ENCODE measurements around the gene GOLGA5. TPM values are rescaled to one million over a fixed set of nuclear protein-coding genes. Genes with fewer than 3 reads are reported as not detected.

GOLGA5 gene
- total and polyA plus RNA-seq, 2 experiments from 2014 or later = 26.2 to 30.2 TPM

- TF ChIP-seq, protein P1, sequence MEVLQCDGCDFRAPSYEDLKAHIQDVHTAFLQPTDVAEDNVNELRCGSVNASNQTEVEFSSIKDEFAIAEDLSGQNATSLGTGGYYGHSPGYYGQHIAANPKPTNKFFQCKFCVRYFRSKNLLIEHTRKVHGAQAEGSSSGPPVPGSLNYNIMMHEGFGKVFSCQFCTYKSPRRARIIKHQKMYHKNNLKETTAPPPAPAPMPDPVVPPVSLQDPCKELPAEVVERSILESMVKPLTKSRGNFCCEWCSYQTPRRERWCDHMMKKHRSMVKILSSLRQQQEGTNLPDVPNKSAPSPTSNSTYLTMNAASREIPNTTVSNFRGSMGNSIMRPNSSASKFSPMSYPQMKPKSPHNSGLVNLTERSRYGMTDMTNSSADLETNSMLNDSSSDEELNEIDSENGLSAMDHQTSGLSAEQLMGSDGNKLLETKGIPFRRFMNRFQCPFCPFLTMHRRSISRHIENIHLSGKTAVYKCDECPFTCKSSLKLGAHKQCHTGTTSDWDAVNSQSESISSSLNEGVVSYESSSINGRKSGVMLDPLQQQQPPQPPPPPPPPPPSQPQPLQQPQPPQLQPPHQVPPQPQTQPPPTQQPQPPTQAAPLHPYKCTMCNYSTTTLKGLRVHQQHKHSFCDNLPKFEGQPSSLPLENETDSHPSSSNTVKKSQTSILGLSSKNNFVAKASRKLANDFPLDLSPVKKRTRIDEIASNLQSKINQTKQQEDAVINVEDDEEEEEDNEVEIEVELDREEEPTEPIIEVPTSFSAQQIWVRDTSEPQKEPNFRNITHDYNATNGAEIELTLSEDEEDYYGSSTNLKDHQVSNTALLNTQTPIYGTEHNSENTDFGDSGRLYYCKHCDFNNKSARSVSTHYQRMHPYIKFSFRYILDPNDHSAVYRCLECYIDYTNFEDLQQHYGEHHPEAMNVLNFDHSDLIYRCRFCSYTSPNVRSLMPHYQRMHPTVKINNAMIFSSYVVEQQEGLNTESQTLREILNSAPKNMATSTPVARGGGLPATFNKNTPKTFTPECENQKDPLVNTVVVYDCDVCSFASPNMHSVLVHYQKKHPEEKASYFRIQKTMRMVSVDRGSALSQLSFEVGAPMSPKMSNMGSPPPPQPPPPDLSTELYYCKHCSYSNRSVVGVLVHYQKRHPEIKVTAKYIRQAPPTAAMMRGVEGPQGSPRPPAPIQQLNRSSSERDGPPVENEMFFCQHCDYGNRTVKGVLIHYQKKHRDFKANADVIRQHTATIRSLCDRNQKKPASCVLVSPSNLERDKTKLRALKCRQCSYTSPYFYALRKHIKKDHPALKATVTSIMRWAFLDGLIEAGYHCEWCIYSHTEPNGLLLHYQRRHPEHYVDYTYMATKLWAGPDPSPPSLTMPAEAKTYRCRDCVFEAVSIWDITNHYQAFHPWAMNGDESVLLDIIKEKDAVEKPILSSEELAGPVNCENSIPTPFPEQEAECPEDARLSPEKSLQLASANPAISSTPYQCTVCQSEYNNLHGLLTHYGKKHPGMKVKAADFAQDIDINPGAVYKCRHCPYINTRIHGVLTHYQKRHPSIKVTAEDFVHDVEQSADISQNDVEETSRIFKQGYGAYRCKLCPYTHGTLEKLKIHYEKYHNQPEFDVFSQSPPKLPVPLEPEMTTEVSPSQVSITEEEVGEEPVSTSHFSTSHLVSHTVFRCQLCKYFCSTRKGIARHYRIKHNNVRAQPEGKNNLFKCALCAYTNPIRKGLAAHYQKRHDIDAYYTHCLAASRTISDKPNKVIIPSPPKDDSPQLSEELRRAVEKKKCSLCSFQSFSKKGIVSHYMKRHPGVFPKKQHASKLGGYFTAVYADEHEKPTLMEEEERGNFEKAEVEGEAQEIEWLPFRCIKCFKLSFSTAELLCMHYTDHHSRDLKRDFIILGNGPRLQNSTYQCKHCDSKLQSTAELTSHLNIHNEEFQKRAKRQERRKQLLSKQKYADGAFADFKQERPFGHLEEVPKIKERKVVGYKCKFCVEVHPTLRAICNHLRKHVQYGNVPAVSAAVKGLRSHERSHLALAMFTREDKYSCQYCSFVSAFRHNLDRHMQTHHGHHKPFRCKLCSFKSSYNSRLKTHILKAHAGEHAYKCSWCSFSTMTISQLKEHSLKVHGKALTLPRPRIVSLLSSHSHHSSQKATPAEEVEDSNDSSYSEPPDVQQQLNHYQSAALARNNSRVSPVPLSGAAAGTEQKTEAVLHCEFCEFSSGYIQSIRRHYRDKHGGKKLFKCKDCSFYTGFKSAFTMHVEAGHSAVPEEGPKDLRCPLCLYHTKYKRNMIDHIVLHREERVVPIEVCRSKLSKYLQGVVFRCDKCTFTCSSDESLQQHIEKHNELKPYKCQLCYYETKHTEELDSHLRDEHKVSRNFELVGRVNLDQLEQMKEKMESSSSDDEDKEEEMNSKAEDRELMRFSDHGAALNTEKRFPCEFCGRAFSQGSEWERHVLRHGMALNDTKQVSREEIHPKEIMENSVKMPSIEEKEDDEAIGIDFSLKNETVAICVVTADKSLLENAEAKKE (CRISPR knock-in tag; IDR thresholded peaks at IDR 0.05) = no peak
- no peak for TF ChIP-seq STAT1 (IDR thresholded peaks at IDR 0.05; ENCODE audit: unreplicated experiment)
Observed at GRCh38 chr14:92848887-92849286, 54.8 kb downstream of the GOLGA5 start (continued).

GRCh38 chr14:92850492-92850891, 56.4 kb downstream of the GOLGA5 start:
- Histone ChIP-seq H4K20me1 (replicated peaks; ENCODE audit: insufficient read depth) (no peaks in the 10 kb centered on the region), H2AFZ (no peak overlapping the region), H3K9me2 (ENCODE audit: insufficient read depth) (no peaks in the 10 kb centered on the region), H3K27me3 (ENCODE audit: insufficient read depth) (no peaks in the 10 kb centered on the region), H3K36me3 (ENCODE audit: insufficient read depth) (no peaks in the 10 kb centered on the region), H3K4me3 (no peak overlapping the region), H3K4me2 (no peak overlapping the region), H3K27ac (ENCODE audit: low read depth) (no peak overlapping the region), H3K79me2 (replicated peaks; ENCODE audit: insufficient read depth) (no peaks in the 10 kb centered on the region), H3F3A (replicated peaks; ENCODE audit: low read depth) (no peaks in the 10 kb centered on the region), H3K4me1 (ENCODE audit: insufficient read depth) (no peaks in the 10 kb centered on the region)
- Mint-ChIP-seq H3K9me3 (peaks cover 41% of the 10 kb centered on the region), H3K4me1 (no peaks in the 10 kb centered on the region; the same call in 2 of the 3 replicates), H3K4me3 (no peak overlapping the region), H3K27me3 (ENCODE audit: insufficient read depth, low read depth, poor library complexity) (peaks cover 6% of the 10 kb centered on the region), H3K36me3 (ENCODE audit: low read depth) (peaks cover 17% of the 10 kb centered on the region), H3K27ac (no peak overlapping the region)
- ATAC-seq = no peak
- no peak for DNase-seq (ENCODE audit: low spot score)
- TF ChIP-seq, protein P1 (CRISPR knock-in tag; IDR thresholded peaks at IDR 0.05) = no peak
- TF ChIP-seq JUNB (IDR thresholded peaks at IDR 0.05; ENCODE audit: unreplicated experiment) = no peak
- no peak for TF ChIP-seq EZH2 (IDR thresholded peaks at IDR 0.05; ENCODE audit: low read depth, unreplicated experiment)
- TF ChIP-seq ZNF331 (CRISPR knock-in tag; IDR thresholded peaks at IDR 0.05; ENCODE audit: low read depth) = no peak
- TF ChIP-seq CTCF (conservative IDR thresholded peaks at IDR 0.05; ENCODE audit: low read depth in 2 of 2) = no peak
- TF ChIP-seq NANOG (IDR thresholded peaks at IDR 0.05; ENCODE audit: borderline replicate concordance) = no peak
- no peak for TF ChIP-seq EZH2phosphoT487 (IDR thresholded peaks at IDR 0.05; ENCODE audit: unreplicated experiment)
- no peak for TF ChIP-seq POLR2AphosphoS5 (IDR thresholded peaks at IDR 0.05; ENCODE audit: low read depth)
